ENCODE data around the gene LRP11. TPM values are rescaled to one million over a fixed set of nuclear protein-coding genes. Genes with fewer than 3 reads are reported as not detected.

LRP11 gene
- total RNA-seq, 1 donor, result 74.1 TPM

GRCh38 chr6:149823013-149823412 is 41.1 kb downstream of the LRP11 start:
- no peak overlapping the region for H3K4me3 ChIP-seq (ENCODE audit: low read depth, low read length)
- DNase-seq (ENCODE audit: low read depth), result no peak
- TF ChIP-seq CTCF (IDR thresholded peaks at IDR 0.05; ENCODE audit: insufficient read depth, low read length), result no peak

GRCh38 chr6:149821492-149821891 is 42.7 kb downstream of the LRP11 start:
- DNase-seq (ENCODE audit: low read depth), result no peak
- no peak overlapping the region for H3K4me3 ChIP-seq (ENCODE audit: low read depth, low read length)
- TF ChIP-seq CTCF (IDR thresholded peaks at IDR 0.05; ENCODE audit: insufficient read depth, low read length), result no peak

GRCh38 chr6:149820506-149820905 is 43.7 kb downstream of the LRP11 start:
- no peak for DNase-seq (ENCODE audit: low read depth)
- TF ChIP-seq CTCF (IDR thresholded peaks at IDR 0.05; ENCODE audit: insufficient read depth, low read length), result no peak
- H3K4me3 ChIP-seq (ENCODE audit: low read depth, low read length), result no peak overlapping the region

- no peak for TF ChIP-seq CTCF (IDR thresholded peaks at IDR 0.05; ENCODE audit: insufficient read depth, low read length)
- DNase-seq (ENCODE audit: low read depth), result no peak
Measured at GRCh38 chr6:149815788-149816187, 48.4 kb downstream of the LRP11 start.

GRCh38 chr6:149813351-149813750 is 50.8 kb downstream of the LRP11 start:
- no peak overlapping the region for H3K4me3 ChIP-seq (ENCODE audit: low read depth, low read length)
- DNase-seq (ENCODE audit: low read depth), result no peak

More at GRCh38 chr6:149815788-149816187, 48.4 kb downstream of the LRP11 start:
- no peak overlapping the region for H3K4me3 ChIP-seq (ENCODE audit: low read depth, low read length)

GRCh38 chr6:149809798-149810197 is 54.4 kb downstream of the LRP11 start:
- H3K4me3 ChIP-seq (ENCODE audit: low read depth, low read length), result no peak overlapping the region
- DNase-seq (ENCODE audit: low read depth), result no peak
- TF ChIP-seq CTCF (IDR thresholded peaks at IDR 0.05; ENCODE audit: insufficient read depth, low read length), result no peak

More at GRCh38 chr6:149813351-149813750, 50.8 kb downstream of the LRP11 start:
- no peak for TF ChIP-seq CTCF (IDR thresholded peaks at IDR 0.05; ENCODE audit: insufficient read depth, low read length)

- no peak for DNase-seq (ENCODE audit: low read depth)
- no peak for TF ChIP-seq CTCF (IDR thresholded peaks at IDR 0.05; ENCODE audit: insufficient read depth, low read length)
- no peak overlapping the region for H3K4me3 ChIP-seq (ENCODE audit: low read depth, low read length)
Measured at GRCh38 chr6:149806127-149806526, 58.0 kb downstream of the LRP11 start.

Data from fibroblast of the aortic adventitia (primary cell).